ENCODE results near the gene COL15A1. TPM values are rescaled to one million over a fixed set of nuclear protein-coding genes. Genes with fewer than 3 reads are reported as not detected.

The COL15A1 gene
- total RNA-seq, 1 experiment from 2014 or later: not detected

DNA sequence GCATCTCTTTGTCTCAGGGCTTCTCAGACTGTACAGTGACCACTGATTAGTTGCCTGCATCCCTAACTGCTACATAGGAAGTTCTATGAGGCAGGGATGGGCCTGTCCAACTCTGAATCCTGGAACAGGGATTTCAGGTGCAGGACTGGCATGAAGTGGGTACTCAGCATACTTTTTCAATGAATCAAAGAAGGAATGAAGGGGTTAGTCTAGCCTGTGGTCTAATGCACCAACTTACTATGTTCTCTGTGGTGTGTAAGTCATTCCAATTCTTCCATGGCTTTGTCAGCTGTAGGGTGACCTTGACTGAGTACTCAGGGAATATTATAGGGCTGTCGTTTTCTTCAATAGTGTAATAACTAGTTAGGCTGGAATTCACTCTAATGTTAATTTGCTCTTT lies 8.3 kb downstream of the COL15A1 start:
- Histone ChIP-seq H2BK5ac (ENCODE audit: insufficient read length, low read length) (no peak overlapping the region), H3K23ac (ENCODE audit: insufficient read length, low read depth, low read length) (no peak overlapping the region), H3K14ac (ENCODE audit: insufficient read depth, low read length) (no peak overlapping the region), H4K5ac (ENCODE audit: insufficient read length, low read depth, low read length) (no peak overlapping the region), H3T11ph (ENCODE audit: low read length) (no peak overlapping the region), H2BK15ac (ENCODE audit: low read depth, low read length) (no peak overlapping the region), H3K4ac (ENCODE audit: low read depth, low read length) (no peak overlapping the region), H3K56ac (ENCODE audit: insufficient read length, low read depth, low read length) (no peak overlapping the region), H4K8ac (replicated peaks; ENCODE audit: insufficient read length, low read depth, low read length) (no peak overlapping the region), H2AK5ac (ENCODE audit: insufficient read length, low read length) (no peak overlapping the region), H3K27ac (ENCODE audit: insufficient read length, low read depth, low read length) (no peak overlapping the region), H2BK20ac (ENCODE audit: low read depth, low read length, poor library complexity, severe bottlenecking) (no peak overlapping the region), H3K79me1 (ENCODE audit: insufficient read depth, low read depth, low read length, poor library complexity, severe bottlenecking) (no peaks in the 10 kb centered on the region), H3K9me3 (ENCODE audit: control insufficient read depth, low read depth, low read length) (no peaks in the 10 kb centered on the region), H3K9ac (ENCODE audit: extremely low read depth, insufficient read length, low read length) (no peak overlapping the region), H3K79me2 (ENCODE audit: insufficient read depth, low read length) (no peaks in the 10 kb centered on the region; the same call in 1 of the 2 replicates), H3K4me1 (ENCODE audit: insufficient read depth, low read length) (no peaks in the 10 kb centered on the region), H2AFZ (ENCODE audit: low read length) (no peak overlapping the region), H3K4me2 (ENCODE audit: insufficient read depth, insufficient read length, low read length) (no peak overlapping the region), H4K91ac (ENCODE audit: insufficient read length, low read depth, low read length) (no peak overlapping the region), H3K27me3 (ENCODE audit: insufficient read depth, low read length) (no peaks in the 10 kb centered on the region; the same call in 1 of the 2 replicates), H2BK12ac (ENCODE audit: insufficient read length, low read depth, low read length) (no peak overlapping the region), H3K23me2 (ENCODE audit: insufficient read length, low read depth, low read length, poor library complexity, severe bottlenecking) (no peaks in the 10 kb centered on the region), H4K20me1 (ENCODE audit: control insufficient read depth, insufficient read depth, insufficient read length) (no peaks in the 10 kb centered on the region), H2BK120ac (ENCODE audit: low read depth, low read length, poor library complexity, severe bottlenecking) (no peak overlapping the region), H3K18ac (ENCODE audit: insufficient read length, low read depth, low read length) (no peak overlapping the region)
- DNase-seq: no peak
- Mint-ChIP-seq H3K4me1 (no peaks in the 10 kb centered on the region), H3K27ac (no peak overlapping the region; a peak in 1 of 7 replicates), H3K27me3 (ENCODE audit: low read depth) (peaks cover 20% of the 10 kb centered on the region), H3K4me3 (no peak overlapping the region), H3K36me3 (ENCODE audit: insufficient read depth in 1 of 3, low read depth in 3 of 3) (peaks cover 0 to 3% (median 2%) of the 10 kb centered on the region in 3 experiments; a peak in 2 of 7 replicates), H3K9me3 (peaks cover 4 to 5% of the 10 kb centered on the region in 2 experiments; a peak in 3 of 5 replicates)
- WGBS (ENCODE audit: extremely low coverage, insufficient read length, low lambda C conversion rate): no CpG with 5 or more reads among the region's 1 CpG
- TF ChIP-seq, protein P1, sequence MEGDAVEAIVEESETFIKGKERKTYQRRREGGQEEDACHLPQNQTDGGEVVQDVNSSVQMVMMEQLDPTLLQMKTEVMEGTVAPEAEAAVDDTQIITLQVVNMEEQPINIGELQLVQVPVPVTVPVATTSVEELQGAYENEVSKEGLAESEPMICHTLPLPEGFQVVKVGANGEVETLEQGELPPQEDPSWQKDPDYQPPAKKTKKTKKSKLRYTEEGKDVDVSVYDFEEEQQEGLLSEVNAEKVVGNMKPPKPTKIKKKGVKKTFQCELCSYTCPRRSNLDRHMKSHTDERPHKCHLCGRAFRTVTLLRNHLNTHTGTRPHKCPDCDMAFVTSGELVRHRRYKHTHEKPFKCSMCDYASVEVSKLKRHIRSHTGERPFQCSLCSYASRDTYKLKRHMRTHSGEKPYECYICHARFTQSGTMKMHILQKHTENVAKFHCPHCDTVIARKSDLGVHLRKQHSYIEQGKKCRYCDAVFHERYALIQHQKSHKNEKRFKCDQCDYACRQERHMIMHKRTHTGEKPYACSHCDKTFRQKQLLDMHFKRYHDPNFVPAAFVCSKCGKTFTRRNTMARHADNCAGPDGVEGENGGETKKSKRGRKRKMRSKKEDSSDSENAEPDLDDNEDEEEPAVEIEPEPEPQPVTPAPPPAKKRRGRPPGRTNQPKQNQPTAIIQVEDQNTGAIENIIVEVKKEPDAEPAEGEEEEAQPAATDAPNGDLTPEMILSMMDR (conservative IDR thresholded peaks at IDR 0.05): no peak
